Liver (tissue), 3 donors: ENCODE measurements around the gene TRAPPC12.

Experiments
- CTCF ChIP-seq: fragments of 150-350 bp; IDR thresholded peaks from 2 replicates; pipeline ENCODE4 v1.5.1; 2017; ENCODE audit warnings: improper control_type of control experiment, low read depth, low read length; ENCODE audit not compliant: missing input control
- EGR1 ChIP-seq, 2 donors: IDR thresholded peaks; 2 replicates each; pipeline ENCODE4 v1.6.1; 2016 to 2018; ENCODE audit warnings: antibody characterized with exemption in 2 of 2, low read depth in 2 of 2
- GABPA ChIP-seq, 2 donors: IDR thresholded peaks in 1 of 2; conservative IDR thresholded peaks in 1 of 2; 2 replicates each; pipeline ENCODE4 v1.6.1; 2016; ENCODE audit warnings: antibody characterized with exemption in 2 of 2, mild to moderate bottlenecking in 1 of 2, moderate library complexity in 1 of 2
- HNF4G ChIP-seq: IDR thresholded peaks from 2 replicates; pipeline ENCODE4 v1.6.1; 2016; ENCODE audit warnings: antibody characterized with exemption
- JUND ChIP-seq, 2 donors: IDR thresholded peaks; 2 replicates each; pipeline ENCODE4 v1.6.1; 2016; ENCODE audit warnings: antibody characterized with exemption in 2 of 2
- MAX ChIP-seq: IDR thresholded peaks from 2 replicates; pipeline ENCODE4 v1.6.1; 2016; ENCODE audit warnings: antibody characterized with exemption
- RAD21 ChIP-seq, 2 donors: IDR thresholded peaks; 2 replicates each; pipeline ENCODE4 v1.6.1; 2016; ENCODE audit warnings: antibody characterized with exemption in 2 of 2, mild to moderate bottlenecking in 2 of 2
- REST ChIP-seq: IDR thresholded peaks from 2 replicates; pipeline ENCODE4 v1.6.1; 2016; ENCODE audit warnings: antibody characterized with exemption, mild to moderate bottlenecking
- SP1 ChIP-seq: IDR thresholded peaks from 2 replicates; pipeline ENCODE4 v1.6.1; 2018; ENCODE audit warnings: antibody characterized with exemption, mild to moderate bottlenecking
- TAF1 ChIP-seq: conservative IDR thresholded peaks from 2 replicates; pipeline ENCODE4 v1.6.1; 2016; ENCODE audit warnings: antibody characterized with exemption, mild to moderate bottlenecking
- ZBTB33 ChIP-seq: IDR thresholded peaks from 2 replicates; pipeline ENCODE4 v1.6.1; 2016; ENCODE audit warnings: antibody characterized with exemption
- TF ChIP-seq, protein P1 (sequence below): IDR thresholded peaks from 2 replicates; pipeline ENCODE4 v1.6.1; 2016; ENCODE audit warnings: antibody characterized with exemption
- donor health status: healthy.
- donor health status: healthy.

DNA sequence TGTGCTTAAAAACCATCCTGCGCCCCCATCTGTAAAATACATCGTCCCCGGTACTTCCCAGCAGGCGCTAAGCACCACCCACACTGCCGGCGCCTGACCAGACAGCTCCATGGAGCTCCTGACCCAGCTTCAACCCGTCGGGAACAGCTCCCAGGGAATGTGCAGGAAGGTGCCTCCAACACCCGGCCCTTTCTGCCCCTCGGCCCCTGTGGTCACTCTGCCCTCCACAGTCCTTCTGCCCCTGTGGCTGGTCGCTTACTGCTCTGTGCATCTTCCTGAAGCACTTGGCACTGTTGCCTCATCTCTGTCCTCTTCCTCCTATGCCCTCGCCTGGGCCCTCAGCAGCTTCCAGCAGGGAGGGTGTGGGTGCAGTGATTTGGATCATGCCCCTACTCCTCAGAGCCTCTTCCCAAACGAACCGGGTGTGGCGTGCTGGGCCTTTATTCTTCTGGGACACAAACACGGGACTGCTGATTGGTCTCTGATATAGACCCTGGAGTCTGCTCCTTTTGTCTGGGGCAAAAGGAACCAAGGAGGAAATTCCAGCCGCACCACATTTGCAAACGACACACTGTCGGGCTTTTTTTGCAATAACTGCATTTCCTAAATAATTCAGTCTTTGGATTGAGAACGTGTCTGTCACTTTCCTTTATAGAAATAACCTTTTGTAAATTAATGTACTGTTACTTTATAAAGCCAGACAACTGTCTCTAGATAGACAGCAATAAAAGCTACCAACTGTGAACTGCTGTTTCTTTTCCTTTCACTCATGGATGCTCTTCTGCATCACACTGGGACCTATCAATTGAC, 73.9 kb downstream of the TRAPPC12 start:
- TF ChIP-seq, protein P1, sequence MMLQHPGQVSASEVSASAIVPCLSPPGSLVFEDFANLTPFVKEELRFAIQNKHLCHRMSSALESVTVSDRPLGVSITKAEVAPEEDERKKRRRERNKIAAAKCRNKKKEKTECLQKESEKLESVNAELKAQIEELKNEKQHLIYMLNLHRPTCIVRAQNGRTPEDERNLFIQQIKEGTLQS = no peak
- TF ChIP-seq CTCF = no peak
- TF ChIP-seq MAX = no peak
- TF ChIP-seq GABPA (IDR thresholded peaks at IDR 0.05 in 1 of 2, conservative IDR thresholded peaks at IDR 0.05 in 1 of 2) = no peak
- TF ChIP-seq HNF4G = no peak
- TF ChIP-seq REST = no peak
- TF ChIP-seq RAD21 (IDR thresholded peaks at IDR 0.05) = no peak
- no peak for TF ChIP-seq JUND (IDR thresholded peaks at IDR 0.05)
- TF ChIP-seq SP1 = no peak
- TF ChIP-seq EGR1 (IDR thresholded peaks at IDR 0.05; ENCODE audit: low read depth in 2 of 2) = no peak
- TF ChIP-seq ZBTB33 = no peak
- TF ChIP-seq TAF1 = no peak
